ENCODE measurements around the gene CDC14B.

CDC14B gene

DNA sequence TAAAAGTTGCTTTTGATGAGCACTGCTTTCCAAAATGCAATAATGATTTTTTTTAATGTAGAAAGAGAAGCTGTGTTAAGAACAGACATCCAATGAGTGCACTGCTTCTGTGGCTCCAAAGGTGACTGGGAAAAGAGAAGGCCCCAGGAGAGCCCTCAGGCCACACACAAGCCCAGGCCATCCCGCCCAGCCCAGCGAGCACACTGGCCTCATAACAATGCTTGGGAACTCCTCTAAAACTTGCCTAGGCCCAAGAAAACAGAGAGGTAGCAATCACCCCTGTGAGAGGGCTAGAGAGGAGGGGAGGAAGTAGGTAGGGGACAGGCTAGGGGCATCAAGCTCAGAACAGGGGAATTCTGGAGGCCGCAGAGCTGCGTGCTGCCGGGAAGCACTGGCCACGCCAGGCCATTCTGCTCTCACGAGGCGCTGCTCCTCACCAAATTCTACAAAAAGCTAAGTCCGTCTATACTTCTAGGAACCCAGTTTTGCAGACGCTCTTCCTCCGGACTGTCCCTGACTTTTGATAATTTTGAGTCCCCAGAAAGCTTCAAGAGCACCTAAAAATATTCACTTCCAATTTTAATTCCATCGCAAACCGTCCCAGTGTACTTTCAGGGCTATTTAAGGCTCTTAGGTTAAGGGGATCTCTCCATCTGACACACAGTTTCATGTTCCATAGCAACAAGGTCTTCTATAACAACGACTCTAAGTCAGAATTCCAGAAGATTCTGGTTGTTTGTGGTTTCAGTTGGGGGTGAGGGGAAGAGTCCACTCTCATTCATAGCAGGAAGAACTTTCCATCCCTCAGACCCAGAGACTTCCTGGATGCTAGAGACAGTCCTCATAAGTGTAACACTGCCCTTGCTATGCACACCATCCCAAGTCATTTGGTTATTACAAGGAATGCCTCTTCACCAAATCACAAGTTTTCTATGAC, 118.7 kb downstream of the CDC14B start:
- DNase-seq, result no peak

DNA sequence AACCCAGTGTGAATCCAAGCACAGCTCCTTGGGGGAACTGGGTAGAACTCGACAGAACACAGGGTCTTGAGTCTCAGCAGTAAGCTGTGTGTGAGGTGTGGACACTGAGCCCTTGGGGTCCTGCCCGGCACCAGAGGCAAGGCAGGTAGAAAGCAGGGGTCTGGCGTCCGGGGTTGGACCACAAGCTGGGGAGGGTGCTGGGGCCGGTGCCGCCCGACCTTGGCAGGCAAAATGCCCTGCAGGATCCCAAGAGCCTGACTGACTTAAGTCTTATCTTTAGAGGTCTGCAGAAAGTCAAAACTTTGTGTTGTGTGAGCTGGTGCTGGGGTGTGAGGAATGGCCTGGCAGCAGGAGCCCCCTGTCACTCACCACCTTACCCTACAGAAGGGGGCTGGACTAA, 120.4 kb downstream of the CDC14B start:
- no peak for DNase-seq

DNA sequence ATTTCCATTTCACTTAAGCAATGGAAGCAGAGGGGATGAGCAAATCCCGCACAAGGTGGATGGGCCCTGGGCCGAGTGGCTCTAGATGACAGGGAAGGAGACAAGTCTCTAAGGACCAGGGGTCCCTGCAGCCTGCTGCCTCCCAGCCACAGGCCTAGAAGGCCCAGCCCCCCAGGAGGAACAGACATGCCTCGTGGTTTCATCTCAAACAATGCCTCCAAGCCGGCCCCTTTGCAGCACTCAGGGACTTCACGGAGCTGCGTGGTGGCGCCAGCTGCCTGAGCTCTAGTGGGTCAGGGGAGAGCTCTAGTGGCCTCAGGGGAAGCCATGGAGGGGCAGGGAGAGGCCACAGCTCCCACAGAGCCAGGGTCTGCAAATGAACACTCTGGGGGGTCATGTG, 120.8 kb downstream of the CDC14B start:
- DNase-seq, result no peak

DNA sequence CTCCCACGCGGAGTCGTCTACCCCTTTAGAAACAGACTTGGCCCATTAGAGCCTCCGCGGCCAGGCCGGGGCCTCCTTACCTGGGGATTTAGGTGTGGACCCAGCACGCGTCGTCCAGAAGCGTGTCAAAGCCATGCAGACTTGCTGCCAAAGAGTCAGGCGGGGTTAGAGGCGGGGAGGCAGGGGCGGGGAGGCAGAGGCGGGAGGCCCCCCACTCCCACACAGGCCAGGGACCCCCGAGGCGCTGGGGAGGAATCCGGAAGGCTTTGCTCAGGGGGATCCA, 122.6 kb downstream of the CDC14B start:
- DNase-seq, result no peak

DNA sequence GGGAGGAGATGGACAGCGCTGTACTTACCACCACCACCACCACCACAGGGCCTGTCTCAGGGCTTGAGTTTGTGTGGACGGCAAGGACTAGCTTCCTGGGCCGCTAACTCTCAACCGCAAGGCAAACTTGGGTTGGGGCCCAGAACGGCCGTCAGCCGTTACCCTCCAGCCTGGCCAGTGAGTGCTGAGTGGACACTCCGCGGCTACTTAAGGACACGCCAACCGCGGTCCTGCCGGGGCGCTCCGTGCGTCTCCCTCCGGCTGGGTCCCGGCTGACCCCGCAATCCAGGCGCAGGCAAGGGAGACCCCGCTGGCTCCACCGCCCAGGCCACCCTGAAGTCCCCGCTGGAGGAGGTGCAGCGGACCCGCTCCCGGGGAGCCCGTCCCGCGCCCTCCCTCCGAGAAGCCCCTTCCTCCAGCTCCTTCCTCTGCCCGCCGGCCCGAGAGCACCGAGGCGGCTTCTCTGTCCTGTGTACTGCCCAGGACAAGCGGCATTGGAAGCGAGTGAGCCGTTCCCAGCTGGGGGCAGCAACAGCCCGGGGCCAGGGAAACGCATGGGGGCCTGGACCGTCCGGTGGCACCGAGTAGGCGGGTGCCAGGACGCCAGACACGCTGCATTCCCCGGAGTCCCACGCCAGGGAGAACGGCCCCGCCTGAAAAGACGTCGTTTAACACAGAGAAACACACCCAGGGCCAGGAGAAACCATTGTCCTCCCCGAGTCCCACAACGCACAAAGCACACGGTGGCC, 123.1 kb downstream of the CDC14B start:
- no peak for DNase-seq

DNA sequence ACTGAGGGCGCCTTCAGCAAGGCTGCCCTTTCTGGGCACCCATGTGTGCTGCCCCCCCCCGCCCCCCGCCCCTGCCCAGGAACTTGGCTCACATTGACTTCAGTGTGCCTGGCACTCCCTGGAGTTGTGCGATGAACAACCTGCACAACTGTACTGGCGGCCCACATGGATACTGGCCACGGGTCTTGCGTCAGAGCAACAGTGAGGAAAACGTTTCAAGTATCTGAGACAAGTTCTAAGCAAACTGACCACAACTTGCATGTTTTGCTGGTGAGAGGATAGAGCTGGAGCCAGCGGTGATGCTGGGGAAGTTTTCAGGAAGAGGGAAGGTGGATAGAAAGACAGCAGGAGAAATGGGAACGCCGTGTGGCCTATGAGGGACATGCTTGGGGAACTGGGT, 124.3 kb downstream of the CDC14B start:
- no peak for DNase-seq

DNA sequence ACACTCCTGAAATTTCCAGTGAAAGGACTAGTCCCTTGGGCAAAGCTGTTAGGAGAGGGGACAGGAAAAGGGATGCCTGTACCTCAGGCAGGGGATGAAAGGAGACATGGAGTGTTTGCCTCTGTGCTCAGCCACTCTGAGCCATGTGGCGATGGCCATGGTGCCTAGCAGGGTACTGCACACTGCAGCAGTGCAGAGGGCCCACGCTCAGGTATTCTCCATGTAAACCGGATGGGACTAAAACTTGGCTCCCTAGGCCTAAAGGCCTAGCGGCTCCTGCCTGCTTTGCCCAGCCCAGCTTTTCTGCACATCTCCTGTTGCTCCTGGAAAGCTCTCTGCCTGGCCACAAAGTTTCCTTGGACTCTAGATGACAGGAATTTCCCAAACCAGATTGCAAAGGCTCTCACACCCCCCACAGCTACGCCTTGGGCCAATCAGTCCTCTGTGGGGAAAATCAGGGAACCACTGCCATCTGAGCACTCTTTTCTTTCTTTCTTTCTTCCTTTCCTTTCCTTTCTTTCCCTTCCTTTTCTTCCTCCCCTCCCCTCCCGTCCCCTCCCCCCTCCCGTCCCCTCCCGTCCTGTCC, 125.3 kb downstream of the CDC14B start:
- no peak for DNase-seq

DNA sequence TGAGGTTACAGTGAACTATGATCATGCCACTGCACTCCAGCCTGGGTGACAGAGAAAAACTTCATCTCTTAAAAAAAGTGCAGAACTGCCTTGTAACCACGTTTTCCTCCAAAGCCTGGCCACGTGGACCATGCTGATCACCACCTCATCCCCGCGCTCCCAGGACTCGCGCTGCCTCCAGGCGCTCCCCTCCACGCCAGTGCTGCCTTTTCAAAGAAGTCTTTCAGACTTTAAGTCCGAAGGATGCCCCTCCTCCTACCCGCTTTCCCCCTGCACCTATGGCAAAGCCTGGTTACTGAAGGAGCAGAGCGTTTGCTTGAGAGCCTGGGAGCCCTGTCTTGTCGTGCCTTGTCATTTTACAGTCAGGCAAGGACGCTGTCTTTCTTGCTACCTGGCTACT, 125.9 kb downstream of the CDC14B start:
- DNase-seq, result no peak

DNA sequence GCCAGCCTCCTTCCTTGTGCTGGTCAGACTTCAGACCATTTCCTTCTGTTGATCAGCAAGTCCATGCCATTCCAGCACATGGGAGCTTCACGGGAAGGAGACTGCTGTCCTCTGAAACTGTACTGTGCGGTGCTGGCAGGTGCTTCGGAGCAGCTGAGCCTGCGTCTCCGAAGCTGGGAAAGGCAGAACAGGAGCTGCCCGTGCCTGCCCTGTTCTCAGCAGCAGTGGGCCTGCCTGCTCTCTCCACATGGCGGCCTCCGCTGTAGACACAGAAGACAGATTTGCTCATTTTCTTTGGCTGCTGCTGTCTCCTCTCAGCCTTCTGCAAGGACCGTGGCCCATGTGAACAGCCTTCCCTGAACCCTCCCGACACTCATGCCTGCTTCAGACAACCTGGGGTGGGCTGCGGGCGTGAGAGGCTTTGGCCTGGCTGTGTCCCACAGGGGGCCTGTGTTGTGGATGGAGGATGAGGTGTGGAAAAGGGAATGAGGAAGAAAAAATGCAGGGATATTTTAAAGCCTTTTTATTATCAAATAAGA, 126.6 kb downstream of the CDC14B start:
- no peak for DNase-seq

DNA sequence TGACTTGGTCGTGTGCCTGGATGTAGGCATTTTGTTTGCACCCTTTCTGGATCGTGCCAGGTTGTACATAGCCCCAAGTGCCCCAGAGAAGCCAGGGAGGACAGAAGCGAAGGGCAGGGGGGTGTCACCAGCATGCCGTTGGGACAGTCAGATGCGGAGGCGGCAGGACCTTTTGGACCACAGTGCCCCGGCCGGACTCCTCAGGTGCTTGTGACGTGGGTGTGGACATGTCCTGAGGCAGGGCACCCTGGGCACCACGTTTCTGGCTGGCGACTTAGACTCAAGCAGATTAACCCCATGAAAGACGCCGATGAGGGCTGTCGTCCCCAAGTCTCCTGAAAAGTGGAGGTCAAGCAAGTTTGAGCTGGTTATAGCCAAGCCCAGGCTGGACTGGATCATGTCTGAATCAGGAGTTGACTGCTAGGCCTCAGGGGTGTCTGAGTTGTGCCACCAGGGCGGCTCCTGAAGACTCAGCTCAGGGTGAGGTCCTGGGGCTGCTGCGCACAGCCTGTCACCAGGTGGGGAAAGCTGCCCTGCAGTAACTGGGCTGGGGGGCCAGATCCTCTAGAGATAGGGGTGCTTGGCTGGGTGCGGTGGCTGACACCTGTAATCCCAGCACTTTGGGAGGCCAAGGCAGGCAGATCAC, 127.6 kb downstream of the CDC14B start:
- DNase-seq, result no peak

DNA sequence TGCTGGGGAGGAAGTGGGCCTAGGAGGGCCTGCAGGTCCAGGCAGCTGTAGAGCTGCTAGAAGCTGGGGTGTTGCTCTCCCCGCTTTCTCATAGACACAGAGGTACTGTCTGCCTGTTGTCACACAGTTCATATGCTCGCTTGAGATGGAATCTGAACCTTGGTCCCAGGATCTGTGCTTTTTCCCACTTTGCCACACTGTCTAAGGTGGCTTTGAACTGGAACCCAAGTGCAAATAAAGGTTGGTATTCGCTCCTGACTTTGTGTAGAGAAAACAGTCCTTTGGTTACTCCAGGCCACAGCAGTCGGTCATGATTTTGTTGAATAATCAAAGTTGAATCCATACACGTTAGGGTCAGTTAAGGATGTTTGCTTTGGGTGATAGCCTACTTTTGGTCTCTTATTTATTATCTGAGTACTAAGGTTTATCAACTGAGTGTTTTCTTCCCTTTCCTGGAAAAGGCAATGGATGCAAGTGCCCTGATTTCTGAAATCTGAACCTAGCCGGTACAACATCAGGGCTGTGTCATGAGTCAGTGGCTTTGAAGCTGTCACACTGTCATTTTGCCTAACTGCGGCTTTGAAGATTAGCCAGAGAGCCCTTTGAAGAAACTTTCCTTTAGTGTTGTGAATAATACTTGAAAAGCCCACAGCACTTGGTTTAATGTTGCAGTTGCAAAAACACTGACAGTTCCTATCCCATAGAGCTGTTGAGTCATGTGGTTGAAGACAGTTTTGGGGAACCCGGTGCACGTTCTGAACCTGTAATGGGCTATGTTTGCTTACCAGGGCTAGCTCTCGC, 128.4 kb downstream of the CDC14B start:
- peak in 3 of 5 experiments; percentile 13 to 53 (median 14) for DNase-seq

DNA sequence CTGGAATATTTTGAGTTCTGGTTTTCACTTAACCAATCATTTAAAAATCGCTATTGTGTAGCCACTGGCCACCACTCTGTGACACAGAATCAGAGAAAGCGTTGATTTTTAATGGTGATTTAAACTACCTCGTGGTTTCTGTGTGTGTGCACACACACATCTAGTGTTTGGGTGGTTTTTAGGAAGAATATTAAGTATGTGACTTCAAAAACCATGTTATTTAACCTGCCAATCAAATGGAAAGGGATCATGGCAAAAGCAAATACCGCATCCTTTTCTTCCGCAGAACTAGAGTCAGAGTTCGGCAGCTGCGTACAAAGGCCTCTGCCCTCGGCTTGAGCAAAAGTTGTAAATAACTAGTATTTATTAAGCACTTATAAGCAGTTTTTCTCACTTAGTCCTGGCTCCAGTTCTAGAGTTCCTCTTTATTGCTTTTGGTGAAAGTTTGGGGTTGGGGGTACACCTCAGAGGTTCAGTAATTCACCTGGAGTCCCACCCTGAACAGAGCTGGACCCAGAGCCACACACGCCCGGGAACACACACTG, 129.0 kb downstream of the CDC14B start:
- DNase-seq, result no peak

DNA sequence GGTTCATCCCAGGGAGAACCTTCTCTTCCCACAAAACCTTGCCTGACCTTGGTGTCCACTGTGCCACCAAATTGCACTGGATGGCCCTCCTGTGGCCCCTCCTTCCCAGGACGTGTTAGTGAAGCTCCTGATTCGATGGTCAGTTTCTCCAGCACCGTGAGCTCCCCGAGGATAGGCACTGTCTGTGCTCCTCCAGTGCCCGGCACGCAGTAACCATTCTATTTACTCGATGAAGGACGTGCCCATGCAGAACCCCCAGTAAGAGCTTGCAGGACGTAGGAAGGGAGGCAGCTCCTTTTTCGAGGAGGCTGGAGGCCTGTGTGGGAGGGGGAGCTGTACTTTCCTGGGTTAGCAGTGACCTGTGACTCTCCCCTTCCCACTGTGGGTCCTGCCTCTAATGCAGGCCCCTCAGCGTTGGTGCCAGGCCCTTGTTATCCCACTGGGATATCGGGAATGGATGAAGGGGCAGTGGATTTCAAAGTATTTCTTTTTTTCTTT, 130.1 kb downstream of the CDC14B start:
- DNase-seq, result no peak

DNA sequence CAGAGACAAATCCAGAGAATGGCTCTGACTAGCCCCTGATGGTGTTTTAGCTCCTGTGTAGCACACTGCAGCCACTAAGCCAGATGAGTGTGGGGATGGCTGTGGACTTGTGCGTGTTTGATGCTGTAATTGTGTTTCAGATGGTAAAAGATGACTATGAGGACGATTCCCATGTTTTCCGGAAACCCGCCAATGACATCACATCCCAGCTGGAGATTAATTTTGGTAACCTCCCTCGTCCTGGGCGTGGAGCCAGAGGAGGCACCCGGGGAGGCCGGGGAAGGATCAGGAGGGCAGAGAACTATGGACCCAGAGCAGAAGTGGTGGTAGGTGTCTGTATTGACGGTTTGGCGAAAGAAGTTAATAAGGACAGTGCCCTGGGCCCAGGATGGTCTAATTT, 131.7 kb downstream of the CDC14B start:
- DNase-seq, result no peak

DNA sequence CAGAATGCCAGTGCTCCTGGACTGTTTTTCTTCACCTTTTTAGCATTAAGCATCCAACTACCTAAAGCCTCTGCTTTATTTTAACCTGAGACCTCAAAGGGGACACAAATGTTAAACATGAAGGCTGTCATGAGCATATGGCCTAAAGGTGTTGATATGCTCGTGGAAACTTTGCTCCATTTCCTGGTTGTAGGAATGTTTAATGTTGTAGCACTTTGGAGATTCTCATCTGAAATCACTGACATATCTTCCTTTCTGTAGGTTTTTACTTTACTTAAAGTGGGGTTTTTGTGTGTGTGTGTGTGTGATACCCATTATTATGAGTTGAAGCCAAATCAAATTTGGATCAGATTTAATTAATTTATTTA, 132.6 kb downstream of the CDC14B start:
- no peak for DNase-seq

DNA sequence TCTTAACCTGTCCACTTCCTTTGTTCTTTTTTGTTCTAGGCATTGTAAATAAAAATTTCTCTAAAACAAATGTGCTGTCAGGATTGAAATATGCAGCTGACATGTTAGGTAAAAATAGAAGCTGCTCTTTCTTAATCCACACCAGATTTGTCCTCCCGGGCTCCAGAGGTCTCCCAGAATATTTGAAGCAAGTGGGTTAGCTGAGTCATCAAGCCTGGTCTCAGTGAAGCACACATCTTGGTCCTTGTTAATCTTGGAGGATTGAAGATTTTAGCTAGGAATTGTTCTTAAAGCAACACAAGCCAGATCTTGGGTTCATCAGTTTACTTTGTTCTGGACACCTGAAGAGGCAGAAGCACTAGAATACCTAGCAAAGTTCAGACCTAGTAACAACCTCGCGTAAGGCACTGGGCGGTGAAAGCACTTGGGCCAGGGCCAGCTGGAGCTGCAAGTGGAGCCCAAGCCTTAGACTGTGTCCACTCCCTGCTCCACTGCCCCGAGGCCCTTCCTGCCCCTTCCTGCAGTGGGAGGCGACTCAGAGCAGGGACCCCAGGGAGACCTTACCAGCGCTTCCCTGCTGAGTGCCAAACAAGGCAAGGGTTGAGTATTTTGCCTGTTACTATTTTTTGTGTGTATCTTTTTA, 133.1 kb downstream of the CDC14B start:
- DNase-seq, result no peak

DNA sequence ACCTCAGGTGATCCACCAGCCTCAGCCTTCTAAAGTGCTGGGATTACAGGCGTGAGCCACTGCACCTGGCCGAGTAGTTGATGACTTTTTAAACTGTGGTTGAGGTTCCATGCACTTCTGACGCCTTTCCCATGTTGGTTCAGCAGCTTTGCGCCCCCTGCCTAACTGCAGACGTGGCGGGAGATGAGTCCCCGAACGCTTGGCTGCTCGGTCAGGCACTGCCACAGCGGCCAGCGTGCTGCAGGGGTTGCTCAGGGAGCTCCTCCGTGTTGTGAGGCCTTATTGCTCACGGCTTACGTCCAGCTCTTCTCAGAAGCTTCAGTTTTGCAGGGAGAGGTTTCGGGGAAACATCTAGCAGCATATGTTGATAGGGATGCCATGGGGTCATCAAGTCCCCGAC, 134.4 kb downstream of the CDC14B start:
- no peak for DNase-seq

DNA sequence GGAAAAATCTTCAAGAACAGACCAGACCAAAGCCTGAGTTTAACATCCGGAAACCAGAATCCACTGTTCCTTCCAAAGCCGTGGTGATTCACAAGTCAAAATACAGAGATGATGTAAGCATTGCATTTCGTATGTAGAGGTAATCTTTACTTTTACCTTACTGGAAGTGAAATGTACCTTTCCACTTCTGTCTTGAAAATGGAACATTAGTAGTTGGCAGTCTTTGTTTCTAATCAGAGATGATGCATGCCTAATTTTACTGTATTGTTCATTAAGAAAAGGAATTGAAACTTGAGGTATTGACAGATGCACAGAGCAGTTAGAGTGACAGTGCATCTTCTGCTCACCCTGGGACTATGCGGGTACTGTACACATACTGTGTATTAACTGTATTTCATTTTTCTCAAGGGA, 135.1 kb downstream of the CDC14B start:
- peak in 1 of 5 experiments; percentile 25 for DNase-seq

DNA sequence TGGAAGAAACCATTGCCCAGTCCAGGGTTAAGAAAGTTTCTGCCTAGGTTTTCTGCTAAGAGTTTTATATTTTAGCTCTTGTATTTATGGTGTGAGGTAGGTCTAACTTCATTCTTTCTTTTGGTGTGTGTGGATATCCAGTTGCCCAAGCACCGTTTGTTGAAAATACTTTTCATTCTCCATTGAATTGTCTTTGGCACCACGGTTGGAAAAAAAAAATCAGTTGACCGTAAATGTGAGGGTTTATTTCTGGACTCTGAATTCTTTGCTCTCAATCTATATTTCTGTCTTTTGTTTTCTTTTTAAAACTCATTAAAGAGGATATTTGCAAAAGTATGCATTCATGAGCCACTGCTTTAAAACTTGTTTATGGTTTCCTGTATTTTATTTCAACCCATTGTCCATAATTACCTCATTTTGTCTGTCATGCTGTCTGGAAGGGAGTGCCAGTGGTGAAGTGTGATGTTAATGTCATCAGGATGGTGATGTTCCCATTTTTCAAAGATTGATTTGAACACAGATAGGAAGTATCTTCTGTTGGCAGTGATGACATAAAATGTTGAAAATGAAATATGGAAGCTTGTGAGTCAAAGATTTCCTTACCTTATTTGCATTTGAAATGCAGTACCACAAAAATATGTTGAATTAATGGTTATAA, 135.8 kb downstream of the CDC14B start:
- no peak for DNase-seq

DNA sequence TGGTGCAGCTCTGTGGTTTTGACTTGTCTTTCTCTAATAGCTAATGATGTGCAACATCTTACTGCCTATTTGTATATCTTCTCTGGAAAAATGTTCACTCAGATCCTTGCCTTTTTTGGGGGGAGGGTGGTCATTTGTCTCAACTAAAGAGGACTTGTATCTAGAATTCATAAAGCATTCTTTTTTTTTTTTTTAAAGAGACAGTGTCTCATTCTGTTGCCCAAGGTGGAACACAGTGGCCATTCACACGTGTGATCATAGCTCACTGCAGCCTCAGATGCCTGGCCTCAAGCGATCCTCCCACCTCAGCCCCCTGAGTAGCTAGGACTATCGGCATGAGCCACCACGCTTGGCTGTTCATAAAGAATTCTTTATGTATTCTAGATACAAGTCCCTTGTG, 136.4 kb downstream of the CDC14B start:
- DNase-seq, result no peak

DNA sequence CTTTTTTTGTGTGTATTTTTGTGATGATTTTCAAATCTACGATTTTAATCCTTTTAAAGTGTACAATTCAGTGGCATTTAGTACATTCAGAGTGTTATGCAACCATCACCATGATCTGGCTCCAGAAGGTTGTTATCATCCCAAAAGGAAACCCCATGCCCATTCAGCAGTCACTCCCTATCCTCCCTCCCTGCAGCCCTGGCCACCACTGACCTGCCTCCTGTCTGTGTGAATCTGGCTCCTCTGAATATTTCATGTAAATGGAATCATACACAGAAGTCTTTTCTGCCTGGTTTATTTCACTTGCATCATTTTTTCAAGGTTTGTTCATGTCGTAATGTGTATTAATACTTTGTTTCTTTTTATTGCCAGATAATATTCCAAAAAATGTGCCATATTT, 137.2 kb downstream of the CDC14B start:
- no peak for DNase-seq
